Epithelial cell of proximal tubule (primary cell): ENCODE measurements around the gene ACTL6A. TPM values are rescaled to one million over a fixed set of nuclear protein-coding genes. Genes with fewer than 3 reads are reported as not detected.
A peak's percentile ranks its signal among the peaks of the same experiment; 100 is the strongest.

Experiments used
- DNase-seq: peaks from one replicate; pipeline ENCODE4 v3.0.0-alpha.2; 2011; ENCODE audit warnings: low read depth
- H3K4me3 ChIP-seq: 2 replicates; pipeline ENCODE4 v1.5.1; 2011; ENCODE audit warnings: low read depth, mild to moderate bottlenecking, low read length
- CTCF ChIP-seq: conservative IDR thresholded peaks from 2 replicates; pipeline ENCODE4 v1.5.1; 2012; ENCODE audit warnings: low read depth, mild to moderate bottlenecking, low read length
- total RNA-seq: library from RNA; depleted of rRNA; stranded (reverse); fragments of >200 nt; gene quantifications from 2 replicates; pipeline ENCODE4 v1.2.3, GENCODE V29; 2015

ACTL6A gene
- total RNA-seq, 1 donor from 2014 or later, result 134 TPM

- no peak for TF ChIP-seq CTCF
- no peak for DNase-seq
- H3K4me3 ChIP-seq, result no peak overlapping the region
These were observed 27.9 kb downstream of the ACTL6A start for GRCh38 chr3:179590669-179591068.

- no peak overlapping the region for H3K4me3 ChIP-seq
- no peak for TF ChIP-seq CTCF
- DNase-seq, result no peak
These were observed 28.6 kb downstream of the ACTL6A start for GRCh38 chr3:179591313-179591712.

- TF ChIP-seq CTCF, result no peak
- no peak for DNase-seq
- H3K4me3 ChIP-seq, result no peak overlapping the region
These were observed 36.8 kb downstream of the ACTL6A start for GRCh38 chr3:179599531-179599930.

- no peak for TF ChIP-seq CTCF
- no peak for DNase-seq
These were observed 40.6 kb downstream of the ACTL6A start for GRCh38 chr3:179603321-179603720.

GRCh38 chr3:179603831-179604230, 41.1 kb downstream of the ACTL6A start:
- no peak for DNase-seq
- no peak for TF ChIP-seq CTCF
- peak overlapping the region; percentile 68 for H3K4me3 ChIP-seq

More at GRCh38 chr3:179603321-179603720, 40.6 kb downstream of the ACTL6A start:
- H3K4me3 ChIP-seq, result peak overlapping the region; percentile 68

GRCh38 chr3:179604321-179605078, 41.8 kb downstream of the ACTL6A start, which contains the start of the genes MRPL47 and NDUFB5:
Gene MRPL47 (minus strand): TSS chr3:179604638. CDS start chr3:179604624, 14 bp downstream.
Gene NDUFB5 (plus strand): TSS chr3:179604794. CDS start chr3:179604816, 22 bp downstream.
- peak within 1 kb of the TSS; percentile 68 for H3K4me3 ChIP-seq
- DNase-seq, result peak; percentile 78
- TF ChIP-seq CTCF, result no peak
